GM19043 (cell line): Measurements from ENCODE around the gene HOXA6.

Experiments used
- ATAC-seq: cut with Tn5 transposase; IDR thresholded peaks from one replicate; pipeline ENCODE4 v1.9.1; 2021; ENCODE audit warnings: low read depth; ENCODE audit not compliant: unreplicated experiment

Gene HOXA6

GRCh38 chr7:27147199-27148030 is at the start of gene HOXA6:
Gene HOXA6, minus strand, starts transcription at chr7:27147774. Its CDS starts 25 bp downstream, at chr7:27147749.
- ATAC-seq = no peak

- no peak for ATAC-seq
These were observed 48.8 kb upstream of the HOXA6 start for GRCh38 chr7:27196287-27196767.

- no peak for ATAC-seq
These were observed 47.3 kb upstream of the HOXA6 start for GRCh38 chr7:27194686-27195379.

- ATAC-seq = no peak
These were observed 46.4 kb upstream of the HOXA6 start for GRCh38 chr7:27194002-27194352.

GRCh38 chr7:27193335-27194001 is 45.9 kb upstream of the HOXA6 start:
- no peak for ATAC-seq

- no peak for ATAC-seq
These were observed 45.2 kb upstream of the HOXA6 start for GRCh38 chr7:27192546-27193334.

- no peak for ATAC-seq
These were observed 44.4 kb upstream of the HOXA6 start for GRCh38 chr7:27191833-27192545.

- no peak for ATAC-seq
These were observed 43.7 kb upstream of the HOXA6 start for GRCh38 chr7:27191161-27191731.

- no peak for ATAC-seq
These were observed 42.6 kb upstream of the HOXA6 start for GRCh38 chr7:27189997-27190748.

GRCh38 chr7:27189295-27189996 is 41.9 kb upstream of the HOXA6 start:
- no peak for ATAC-seq

- ATAC-seq = no peak
These were observed 41.1 kb upstream of the HOXA6 start for GRCh38 chr7:27188386-27189294.

GRCh38 chr7:27187475-27188385 is 40.2 kb upstream of the HOXA6 start:
- no peak for ATAC-seq

GRCh38 chr7:27186668-27187474 is 39.3 kb upstream of the HOXA6 start:
- ATAC-seq = no peak

GRCh38 chr7:27185854-27186667 is 38.5 kb upstream of the HOXA6 start:
- ATAC-seq = no peak
